OCI-LY1 (cell line): ENCODE measurements around the gene GOLT1B.

Experiments
- H2AFZ ChIP-seq: fragments of 200-600 bp; sonication (generic), shearing (Covaris generic); 2 replicates; pipeline ENCODE4 v1.6.0; 2014; ENCODE audit warnings: antibody characterized with exemption, mild to moderate bottlenecking, low read length
- H3F3A ChIP-seq: fragments of 200-600 bp; sonication (generic), shearing (Covaris generic); 2 replicates; pipeline ENCODE4 v1.6.0; 2014; ENCODE audit warnings: mild to moderate bottlenecking, antibody characterized with exemption, low read length, moderate library complexity; ENCODE audit not compliant: insufficient read depth
- H3K27ac ChIP-seq: fragments of 200-600 bp; sonication (generic); 2 replicates; pipeline ENCODE4 v1.5.1; 2014; ENCODE audit warnings: low read length, mixed run types, mild to moderate bottlenecking, low read depth; ENCODE audit not compliant: poor library complexity, severe bottlenecking
- H3K27me3 ChIP-seq: fragments of 200-600 bp; sonication (generic); 2 replicates; pipeline ENCODE4 v1.6.0; 2014; ENCODE audit warnings: antibody characterized with exemption, mild to moderate bottlenecking, low read length, moderate library complexity; ENCODE audit not compliant: insufficient read depth
- H3K36me3 ChIP-seq: fragments of 200-600 bp; sonication (generic); 2 replicates; pipeline ENCODE4 v1.6.1; 2014; ENCODE audit warnings: mild to moderate bottlenecking, antibody characterized with exemption, low read length, moderate library complexity, mixed read lengths; ENCODE audit not compliant: insufficient read depth
- H3K4me1 ChIP-seq: fragments of 200-600 bp; sonication (generic); 2 replicates; pipeline ENCODE4 v1.5.1; 2014; ENCODE audit warnings: mild to moderate bottlenecking, low read length, moderate library complexity; ENCODE audit not compliant: insufficient read depth, severe bottlenecking
- H3K4me2 ChIP-seq: fragments of 200-600 bp; sonication (generic), shearing (Covaris generic); 2 replicates; pipeline ENCODE4 v1.6.1; 2014; ENCODE audit warnings: low read length
- H3K4me3 ChIP-seq: fragments of 200-600 bp; sonication (generic); 2 replicates; pipeline ENCODE4 v1.5.1; 2014; ENCODE audit warnings: low read length, low read depth, mild to moderate bottlenecking, mixed read lengths; ENCODE audit not compliant: poor library complexity, severe bottlenecking
- H3K79me2 ChIP-seq: fragments of 200-600 bp; shearing (Covaris generic); 2 replicates; pipeline ENCODE4 v1.6.1; 2016; ENCODE audit warnings: mixed run types, low read length, mixed read lengths; ENCODE audit not compliant: insufficient read depth
- H3K9ac ChIP-seq: fragments of 200-600 bp; sonication (generic), shearing (Covaris generic); 2 replicates; pipeline ENCODE4 v1.6.1; 2014; ENCODE audit warnings: mild to moderate bottlenecking, low read length, mixed read lengths
- H3K9me2 ChIP-seq: fragments of 200-600 bp; sonication (generic), shearing (Covaris generic); 2 replicates; pipeline ENCODE4 v1.6.1; 2014; ENCODE audit warnings: low read depth, mild to moderate bottlenecking, low read length, mixed read lengths
- H3K9me3 ChIP-seq: fragments of 200-600 bp; shearing (Covaris generic); 2 replicates; pipeline ENCODE4 v1.6.1; 2014; ENCODE audit warnings: low read length, mixed read lengths
- H4K20me1 ChIP-seq: fragments of 200-600 bp; sonication (generic), shearing (Covaris generic); 2 replicates; pipeline ENCODE4 v1.6.0; 2016; ENCODE audit warnings: mild to moderate bottlenecking, low read length; ENCODE audit not compliant: insufficient read depth
- CTCF ChIP-seq: fragments of 200-600 bp; sonication (generic), shearing (Covaris generic); IDR thresholded peaks from 2 replicates; pipeline ENCODE4 v1.5.1; 2017; ENCODE audit warnings: mild to moderate bottlenecking, antibody characterized with exemption, low read length, moderate library complexity, mixed read lengths
- EZH2 ChIP-seq: fragments of 200-600 bp; sonication (generic), shearing (Covaris generic); IDR thresholded peaks from 2 replicates; pipeline ENCODE4 v1.8.0; 2017; ENCODE audit warnings: borderline replicate concordance, mixed run types, mild to moderate bottlenecking, antibody characterized with exemption, low read length, moderate library complexity, mixed read lengths

Gene GOLT1B

GRCh38 chr12:21559855-21560569 lies 58.4 kb downstream of the GOLT1B start:
- Histone ChIP-seq H3K4me3 (no peak overlapping the region), H3K4me2 (no peak overlapping the region), H3K9ac (no peak overlapping the region), H4K20me1 (no peaks in the 10 kb centered on the region), H2AFZ (no peak overlapping the region), H3F3A (no peaks in the 10 kb centered on the region), H3K9me2 (no peaks in the 10 kb centered on the region), H3K36me3 (no peaks in the 10 kb centered on the region), H3K9me3 (no peaks in the 10 kb centered on the region), H3K4me1 (no peaks in the 10 kb centered on the region), H3K27ac (no peak overlapping the region), H3K27me3 (no peaks in the 10 kb centered on the region), H3K79me2 (no peaks in the 10 kb centered on the region)
- TF ChIP-seq CTCF, result no peak
- TF ChIP-seq EZH2, result no peak

GRCh38 chr12:21561158-21561557 lies 59.6 kb downstream of the GOLT1B start:
- Histone ChIP-seq H4K20me1 (no peaks in the 10 kb centered on the region), H3K9me3 (no peaks in the 10 kb centered on the region), H3K27ac (no peak overlapping the region), H3K27me3 (no peaks in the 10 kb centered on the region), H3K4me3 (no peak overlapping the region), H3K9me2 (no peaks in the 10 kb centered on the region), H3K9ac (no peak overlapping the region), H3F3A (no peaks in the 10 kb centered on the region), H3K4me2 (no peak overlapping the region), H3K36me3 (no peaks in the 10 kb centered on the region), H2AFZ (no peak overlapping the region), H3K4me1 (no peaks in the 10 kb centered on the region), H3K79me2 (no peaks in the 10 kb centered on the region)
- TF ChIP-seq CTCF (no peak), EZH2 (no peak)

- TF ChIP-seq EZH2 (no peak), CTCF (no peak)
- Histone ChIP-seq H2AFZ (no peak overlapping the region), H3K36me3 (no peaks in the 10 kb centered on the region), H3K4me3 (no peak overlapping the region), H3K4me1 (no peaks in the 10 kb centered on the region), H3K4me2 (no peak overlapping the region), H3F3A (no peaks in the 10 kb centered on the region), H3K27ac (no peak overlapping the region), H3K9me2 (no peaks in the 10 kb centered on the region), H3K9me3 (no peaks in the 10 kb centered on the region), H4K20me1 (no peaks in the 10 kb centered on the region), H3K79me2 (no peaks in the 10 kb centered on the region), H3K27me3 (no peaks in the 10 kb centered on the region), H3K9ac (no peak overlapping the region)
Measured at GRCh38 chr12:21562859-21563258, 61.3 kb downstream of the GOLT1B start.
